SK-N-MC (cell line): Measurements from ENCODE around the gene SLF2.
A peak's percentile ranks its signal among the peaks of the same experiment; 100 is the strongest.

Experiments used
- DNase-seq: peaks from one replicate; pipeline ENCODE4 v3.0.0-alpha.2; 2011; ENCODE audit warnings: low read depth, low spot score
- H3K27ac ChIP-seq: fragments of 200-600 bp; sonication (generic); 2 replicates; pipeline ENCODE4 v1.5.1; 2016; ENCODE audit warnings: mixed run types
- H3K36me3 ChIP-seq: fragments of 200-600 bp; sonication (generic); 2 replicates; pipeline ENCODE4 v1.6.1; 2017; ENCODE audit warnings: antibody characterized with exemption, low read length, mixed read lengths; ENCODE audit not compliant: insufficient read depth
- H3K4me3 ChIP-seq: fragments of 200-600 bp; sonication (generic); 2 replicates; pipeline ENCODE4 v1.5.1; 2016
- H3K9ac ChIP-seq: fragments of 200-600 bp; sonication (generic); 2 replicates; pipeline ENCODE4 v1.8.0; 2017; ENCODE audit warnings: mixed run types, mixed read lengths; ENCODE audit not compliant: insufficient read length
- H3K9me3 ChIP-seq: fragments of 200-600 bp; sonication (generic); 2 replicates; pipeline ENCODE4 v1.6.1; 2017; ENCODE audit warnings: low read depth, mild to moderate bottlenecking, antibody characterized with exemption, low read length, moderate library complexity, mixed read lengths
- EZH2 ChIP-seq: fragments of 200-600 bp; sonication (generic); IDR thresholded peaks from one replicate; pipeline ENCODE4 v1.6.1; 2017; ENCODE audit warnings: antibody characterized with exemption
- FOXP2 ChIP-seq: optimal IDR thresholded peaks from 2 replicates; pipeline ENCODE3; 2011; ENCODE audit warnings: mild to moderate bottlenecking, moderate library complexity; ENCODE audit not compliant: insufficient read depth; ENCODE audit errors: extremely low read length, control extremely low read depth
- POLR2AphosphoS5 ChIP-seq: IDR thresholded peaks from 2 replicates; pipeline ENCODE4 v1.6.1; 2012; ENCODE audit warnings: mild to moderate bottlenecking, low read depth, low read length, borderline replicate concordance

SLF2 gene

GRCh38 chr10:100988166-100988565 is 75.4 kb downstream of the SLF2 start:
- no peak for DNase-seq
- Histone ChIP-seq H3K4me3 (peak overlapping the region; percentile 90), H3K36me3 (peaks cover 27% of the 10 kb centered on the region), H3K9me3 (no peaks in the 10 kb centered on the region), H3K9ac (peak overlapping the region; percentile 92), H3K27ac (no peak overlapping the region)
- TF ChIP-seq EZH2 (no peak), POLR2AphosphoS5 (no peak), FOXP2 (no peak)

GRCh38 chr10:100989088-100989487 is 76.3 kb downstream of the SLF2 start:
- no peak for DNase-seq
- Histone ChIP-seq H3K4me3 (no peak overlapping the region), H3K36me3 (peaks cover 27% of the 10 kb centered on the region), H3K9me3 (no peaks in the 10 kb centered on the region), H3K9ac (no peak overlapping the region), H3K27ac (no peak overlapping the region)
- TF ChIP-seq FOXP2 (no peak), POLR2AphosphoS5 (no peak), EZH2 (no peak)

- DNase-seq, result no peak
- peaks cover 20% of the 10 kb centered on the region for H3K36me3 ChIP-seq
- no peaks in the 10 kb centered on the region for H3K9me3 ChIP-seq
- no peak overlapping the region for H3K4me3 ChIP-seq
- no peak for TF ChIP-seq FOXP2
- no peak for TF ChIP-seq EZH2
- no peak for TF ChIP-seq POLR2AphosphoS5
- peak overlapping the region; percentile 91 for H3K27ac ChIP-seq
- no peak overlapping the region for H3K9ac ChIP-seq
Measured at GRCh38 chr10:100993986-100994708, 81.4 kb downstream of the SLF2 start.

- Histone ChIP-seq H3K27ac (peak overlapping the region; percentile 91), H3K4me3 (0 out of 2 replicates have a peak overlapping the region, but pooled peaks have one; percentile 3), H3K9me3 (no peaks in the 10 kb centered on the region), H3K36me3 (peaks cover 14% of the 10 kb centered on the region), H3K9ac (peak overlapping the region; percentile 49)
- TF ChIP-seq POLR2AphosphoS5, result no peak
- no peak for TF ChIP-seq FOXP2
- no peak for TF ChIP-seq EZH2
- no peak for DNase-seq
Measured at GRCh38 chr10:100995181-100995580, 82.4 kb downstream of the SLF2 start.

- peak overlapping the region; percentile 91; the same call in 1 of the 2 replicates for H3K27ac ChIP-seq
- no peaks in the 10 kb centered on the region; the same call in 1 of the 2 replicates for H3K36me3 ChIP-seq
- DNase-seq, result no peak
- H3K4me3 ChIP-seq, result peak overlapping the region; percentile 81
- no peaks in the 10 kb centered on the region for H3K9me3 ChIP-seq
- peak overlapping the region; percentile 53 for H3K9ac ChIP-seq
- TF ChIP-seq EZH2 (no peak), FOXP2 (no peak), POLR2AphosphoS5 (no peak; the same call in 1 of the 2 replicates)
Measured at GRCh38 chr10:100996678-100997359, 84.1 kb downstream of the SLF2 start.

- no peak for DNase-seq
- Histone ChIP-seq H3K4me3 (peak overlapping the region; percentile 81), H3K36me3 (no peaks in the 10 kb centered on the region; the same call in 1 of the 2 replicates), H3K9me3 (no peaks in the 10 kb centered on the region), H3K9ac (peak overlapping the region; percentile 53), H3K27ac (peak overlapping the region; percentile 50)
- TF ChIP-seq POLR2AphosphoS5 (no peak), EZH2 (no peak), FOXP2 (no peak)
Measured at GRCh38 chr10:100997360-100998182, 84.8 kb downstream of the SLF2 start.

GRCh38 chr10:100998183-100998990 is 85.6 kb downstream of the SLF2 start:
- no peak for DNase-seq
- H3K4me3 ChIP-seq, result peak overlapping the region; percentile 81
- H3K9ac ChIP-seq, result peak overlapping the region; percentile 87
- 0 out of 2 replicates have a peak, but pooled peaks have one; percentile 23 for TF ChIP-seq POLR2AphosphoS5
- TF ChIP-seq EZH2, result no peak
- H3K27ac ChIP-seq, result peak overlapping the region; percentile 65
- H3K9me3 ChIP-seq, result no peaks in the 10 kb centered on the region
- H3K36me3 ChIP-seq, result peaks cover 3% of the 10 kb centered on the region; the same call in 1 of the 2 replicates

- DNase-seq, result no peak
- H3K27ac ChIP-seq, result peak overlapping the region; percentile 78
- TF ChIP-seq EZH2, result no peak
- peak; percentile 39 for TF ChIP-seq FOXP2
- peak; percentile 62; the same call in 1 of the 2 replicates for TF ChIP-seq POLR2AphosphoS5
- H3K36me3 ChIP-seq, result peaks cover 6% of the 10 kb centered on the region; the same call in 1 of the 2 replicates
- H3K9me3 ChIP-seq, result no peaks in the 10 kb centered on the region
- H3K4me3 ChIP-seq, result peak overlapping the region; percentile 81
- peak overlapping the region; percentile 87 for H3K9ac ChIP-seq
Measured at GRCh38 chr10:100998991-100999741, 86.4 kb downstream of the SLF2 start.
